NCI-H1048 (cell line): ENCODE data around the gene TMX4.
"Not testable (repeated sequence)": the region's sequence is repeated elsewhere in the genome, so short reads cannot be mapped to it uniquely, and the experiment has no call there.

ENCODE experiments used
- DNase-seq: peaks from one replicate; lab custom pipeline; 2025; lab: John Stamatoyannopoulos, UW

Gene TMX4

GRCh38 chr20:8019246-8019997 lies at the start of gene TMX4:
TSS of gene TMX4 (minus strand) at chr20:8019761. CDS start at chr20:8019613, 148 bp downstream.
- DNase-seq: peak; percentile 94

- no peak for DNase-seq
Measured at GRCh38 chr20:8067082-8067481, 47.5 kb upstream of the TMX4 start.

GRCh38 chr20:8066662-8067061 lies 47.1 kb upstream of the TMX4 start:
- DNase-seq: no peak

- DNase-seq: no peak
Measured at GRCh38 chr20:8065691-8066090, 46.1 kb upstream of the TMX4 start.

- no peak for DNase-seq
Measured at GRCh38 chr20:8062756-8063155, 43.2 kb upstream of the TMX4 start.

- DNase-seq: no peak
Measured at GRCh38 chr20:8061861-8062518, 42.4 kb upstream of the TMX4 start.

- DNase-seq: no peak
Measured at GRCh38 chr20:8060977-8061376, 41.4 kb upstream of the TMX4 start.

GRCh38 chr20:8057871-8058270 lies 38.3 kb upstream of the TMX4 start:
- no peak for DNase-seq

GRCh38 chr20:8055096-8055495 lies 35.5 kb upstream of the TMX4 start:
- no peak for DNase-seq

GRCh38 chr20:8050157-8050837 lies 30.7 kb upstream of the TMX4 start:
- no peak for DNase-seq

- no peak for DNase-seq
Measured at GRCh38 chr20:8049310-8049709, 29.7 kb upstream of the TMX4 start.

GRCh38 chr20:8045946-8046345 lies 26.4 kb upstream of the TMX4 start:
- no peak for DNase-seq

- DNase-seq: peak; percentile 16
Measured at GRCh38 chr20:8043687-8044282, 24.2 kb upstream of the TMX4 start.

GRCh38 chr20:8039042-8039441 lies 19.5 kb upstream of the TMX4 start:
- no peak for DNase-seq

GRCh38 chr20:8036771-8037170 lies 17.2 kb upstream of the TMX4 start:
- DNase-seq: no peak

GRCh38 chr20:8033151-8033841 lies 13.7 kb upstream of the TMX4 start:
- no peak for DNase-seq

- no peak for DNase-seq
Measured at GRCh38 chr20:8032499-8032898, 12.9 kb upstream of the TMX4 start.

- DNase-seq: not testable (repeated sequence)
Measured at GRCh38 chr20:8031539-8031938, 12.0 kb upstream of the TMX4 start.

- no peak for DNase-seq
Measured at GRCh38 chr20:8021541-8022269, 2.1 kb upstream of the TMX4 start.

GRCh38 chr20:8020314-8021079 lies 936 bp upstream of the TMX4 start:
- DNase-seq: peak; percentile 23

GRCh38 chr20:8019998-8020247 lies 362 bp upstream of the TMX4 start:
- no peak for DNase-seq
